GM08714 (cell line): ENCODE measurements around the gene SPDYE4.

Experiments
- H3K4me3 ChIP-seq: fragments of 200-500 bp; sonication (Bioruptor generic); 2 replicates; pipeline ENCODE4 v1.5.1; 2014; ENCODE audit warnings: mild to moderate bottlenecking, low read length, inconsistent platforms
- ZNF274 ChIP-seq: IDR thresholded peaks from 2 replicates; pipeline ENCODE4 v1.6.1; 2012; ENCODE audit warnings: mild to moderate bottlenecking, low read depth, low read length

SPDYE4 gene

DNA sequence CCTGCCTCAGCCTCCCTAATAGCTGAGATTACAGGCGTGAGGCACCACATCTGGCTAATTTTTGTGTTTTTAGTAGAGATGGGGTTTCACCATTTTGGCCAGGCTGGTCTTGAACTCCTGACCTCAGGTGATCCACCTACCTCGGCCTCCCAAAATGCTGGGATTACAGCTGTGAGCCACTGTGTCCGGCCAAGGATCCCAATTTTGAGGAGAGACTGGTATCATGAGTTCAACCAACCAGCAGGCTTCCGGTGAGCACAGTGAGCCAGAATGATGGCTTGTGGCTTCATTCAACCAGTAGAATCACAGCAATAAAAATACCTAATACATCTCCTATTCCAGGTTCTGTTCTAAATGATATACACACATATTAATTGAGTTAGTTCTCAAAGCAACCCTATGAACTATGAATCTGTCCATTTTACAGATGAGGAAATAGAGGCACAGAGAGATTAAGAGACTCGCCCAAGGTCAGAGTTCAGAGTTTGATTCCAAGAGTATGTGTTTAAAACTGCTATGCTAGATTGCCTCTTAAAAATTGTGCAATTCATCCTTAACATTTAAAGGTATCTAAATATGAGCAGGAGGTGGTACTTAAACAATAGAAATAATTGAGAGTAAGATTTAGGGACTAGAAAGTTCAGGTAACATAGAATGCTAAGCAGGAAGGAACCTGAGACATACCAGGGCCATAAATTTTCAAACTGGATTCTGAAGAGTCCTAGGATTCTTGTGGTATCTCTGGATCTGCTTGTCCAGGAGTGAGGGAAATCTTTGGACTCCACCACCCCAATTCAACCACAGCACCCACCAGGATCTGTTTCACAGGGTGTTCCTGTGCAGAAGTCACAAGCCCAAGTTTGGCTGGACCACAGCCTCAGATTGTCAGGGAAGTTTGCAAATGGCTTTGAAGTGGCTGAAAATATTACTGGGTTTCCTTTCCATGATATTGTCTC is 38.8 kb downstream of the SPDYE4 start:
- no peak for TF ChIP-seq ZNF274
- no peak overlapping the region for H3K4me3 ChIP-seq

DNA sequence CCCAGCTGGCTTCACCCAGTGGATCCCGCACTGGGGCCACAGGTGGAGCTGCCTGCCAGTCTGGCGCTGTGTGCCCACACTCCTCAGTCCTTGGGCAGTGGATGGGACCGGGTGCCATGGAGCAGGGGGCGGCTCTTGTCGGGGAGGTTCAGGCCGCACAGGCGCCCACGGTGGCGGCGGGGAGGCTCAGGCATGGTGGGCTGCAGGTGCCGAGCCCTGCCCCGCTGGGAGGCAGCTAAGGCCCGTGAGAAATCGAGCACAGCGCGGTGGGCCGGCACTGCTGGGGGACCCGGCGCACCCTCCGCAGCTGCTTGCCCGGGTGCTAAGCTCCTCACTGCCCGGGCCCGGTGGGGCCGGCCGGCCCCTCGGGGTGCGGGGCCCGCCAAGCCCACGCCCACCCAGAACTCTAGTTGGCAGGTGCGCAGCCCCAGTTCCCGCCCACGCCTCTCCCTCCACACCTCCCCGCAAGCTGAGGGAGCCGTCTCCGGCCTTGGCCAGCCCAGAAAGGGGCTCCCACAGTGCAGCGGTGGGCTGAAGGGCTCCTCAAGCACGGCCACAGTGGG is 40.3 kb downstream of the SPDYE4 start:
- no peak overlapping the region for H3K4me3 ChIP-seq
- no peak for TF ChIP-seq ZNF274

DNA sequence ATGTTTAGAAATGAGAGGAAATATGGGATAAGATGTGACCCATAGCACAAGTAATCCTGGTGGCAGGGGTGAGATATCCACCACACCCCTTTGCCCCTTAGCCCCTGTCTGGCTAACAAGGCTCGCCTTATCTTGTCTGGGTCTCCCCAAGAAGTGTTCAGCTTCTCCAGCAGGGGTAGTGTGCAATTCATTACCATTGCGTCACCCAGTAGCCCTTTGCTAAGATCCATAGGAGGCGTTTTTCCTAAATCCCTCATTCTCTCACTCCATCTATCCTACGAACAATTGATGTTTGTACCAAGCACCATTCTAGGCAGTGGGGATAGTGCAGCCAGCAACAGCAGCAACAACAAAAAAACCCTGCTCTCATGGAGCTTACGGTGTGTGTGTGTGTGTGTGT is 44.5 kb downstream of the SPDYE4 start:
- TF ChIP-seq ZNF274 = no peak
- H3K4me3 ChIP-seq = no peak overlapping the region

DNA sequence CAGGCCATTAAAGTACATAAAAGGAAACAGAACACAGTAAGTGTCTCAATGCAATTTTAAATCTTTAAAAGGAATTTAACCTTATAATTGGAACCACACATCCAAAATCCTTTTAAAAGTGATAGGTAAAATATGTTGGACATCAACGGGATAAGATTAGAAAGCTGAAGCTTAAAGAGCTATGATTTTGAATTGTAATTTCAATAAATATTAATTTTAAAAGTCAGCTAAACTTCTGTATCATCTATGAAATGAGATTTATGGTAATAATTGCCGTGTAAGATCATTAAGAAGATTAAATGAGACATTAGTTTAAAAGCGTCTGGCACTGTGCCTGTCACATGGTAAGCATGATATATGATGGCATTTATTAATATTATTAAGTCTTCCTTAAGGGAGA is 45.0 kb downstream of the SPDYE4 start:
- no peak overlapping the region for H3K4me3 ChIP-seq
- TF ChIP-seq ZNF274 = no peak

DNA sequence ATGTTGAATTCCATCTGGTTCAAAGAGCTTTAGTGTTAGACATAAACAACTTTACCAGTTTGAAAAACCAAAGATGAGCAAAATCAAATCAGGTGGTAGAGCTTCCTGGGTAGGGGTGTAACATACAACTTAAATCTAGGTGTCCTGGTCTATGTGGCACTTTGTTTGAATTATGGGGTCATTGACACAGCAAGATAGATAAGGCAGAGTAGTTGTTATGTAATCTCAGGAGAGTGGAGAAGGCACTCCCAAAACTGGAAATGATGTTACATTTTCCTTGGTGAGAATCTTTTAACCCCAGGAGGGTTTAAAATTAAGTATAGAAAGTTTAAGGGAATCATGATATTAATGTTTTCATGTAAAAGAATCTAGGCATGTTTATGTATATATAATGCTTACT is 45.6 kb downstream of the SPDYE4 start:
- no peak for TF ChIP-seq ZNF274
- H3K4me3 ChIP-seq = no peak overlapping the region

DNA sequence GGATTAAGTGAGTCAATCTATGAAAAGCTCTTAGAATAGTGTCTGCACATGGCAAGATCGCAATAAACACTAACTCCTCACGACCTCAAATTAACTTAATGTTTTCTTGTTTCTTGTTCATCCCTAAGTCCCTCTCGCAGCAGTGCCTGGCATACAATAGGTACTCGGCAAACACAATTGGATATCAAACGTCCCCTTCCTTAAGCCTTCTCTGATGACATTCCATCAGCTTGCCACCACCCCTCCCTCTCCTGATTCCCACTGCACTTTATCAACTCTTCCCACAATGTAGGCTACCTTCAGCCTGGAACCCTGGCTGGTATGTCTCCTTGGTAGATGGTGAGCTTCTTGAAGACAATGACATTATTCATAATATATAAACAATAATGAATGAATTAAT is 47.1 kb downstream of the SPDYE4 start:
- H3K4me3 ChIP-seq = no peak overlapping the region
- TF ChIP-seq ZNF274 = no peak

DNA sequence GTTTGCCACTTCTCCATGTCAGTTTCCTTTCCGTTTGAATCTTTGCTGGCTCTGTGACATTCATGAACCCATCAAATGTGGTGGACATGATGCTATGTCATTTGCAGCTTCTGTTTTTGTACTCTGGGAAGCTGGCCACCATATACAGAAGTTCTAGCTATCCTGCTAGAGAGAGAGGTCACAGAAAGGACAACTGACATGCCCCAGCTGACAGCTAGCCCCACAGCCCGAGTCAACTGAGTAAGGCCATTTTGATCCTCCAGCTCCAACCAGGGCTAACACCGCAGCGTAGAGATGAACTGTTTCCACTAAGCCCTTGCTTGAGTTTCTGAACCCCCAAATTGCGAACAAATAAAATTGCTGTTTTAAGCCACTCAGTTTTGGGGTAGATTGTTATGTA is 47.5 kb downstream of the SPDYE4 start:
- no peak for TF ChIP-seq ZNF274

DNA sequence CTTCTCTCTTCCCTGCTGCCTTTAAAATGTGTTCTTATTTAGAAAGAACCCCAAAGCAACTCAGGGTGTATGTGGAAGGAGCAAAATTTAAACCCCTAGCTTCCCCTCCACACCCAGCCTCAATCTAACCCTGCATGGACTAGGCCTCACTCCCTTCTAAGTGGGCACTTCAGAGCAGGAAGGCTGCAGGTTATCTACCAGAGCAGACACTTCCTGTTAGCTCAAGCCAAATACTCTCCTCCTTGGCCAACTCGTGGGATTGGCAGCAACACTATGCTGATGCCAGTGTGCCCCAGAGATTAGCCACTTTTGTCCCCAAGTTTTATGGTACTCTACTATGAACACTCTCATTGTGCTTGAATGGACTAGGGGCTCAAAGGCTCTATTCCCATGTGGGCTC is 49.3 kb downstream of the SPDYE4 start:
- no peak overlapping the region for H3K4me3 ChIP-seq
- TF ChIP-seq ZNF274 = no peak

More for the DNA sequence above, 47.5 kb downstream of the SPDYE4 start:
- H3K4me3 ChIP-seq = no peak overlapping the region

DNA sequence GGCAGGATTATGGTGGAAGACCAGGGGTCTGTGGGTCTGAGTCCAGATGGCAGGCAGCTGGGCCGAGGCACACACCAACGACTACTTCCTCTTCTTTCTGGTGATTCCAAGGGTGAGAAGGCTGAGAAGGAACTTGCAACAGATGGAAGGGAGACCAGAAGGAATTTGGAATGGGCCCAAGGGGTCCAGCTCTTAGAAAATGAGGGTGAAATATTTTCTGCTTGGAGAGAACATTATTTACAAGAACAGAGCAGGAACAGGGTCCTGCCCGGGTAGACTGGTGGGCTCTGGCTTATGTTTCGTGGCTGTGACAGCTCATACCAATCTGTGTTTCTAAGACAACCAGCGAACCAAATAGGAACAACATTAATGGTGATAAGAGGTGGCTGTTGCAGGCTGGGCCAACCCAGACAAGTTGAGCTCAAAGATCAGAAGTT is 50.3 kb downstream of the SPDYE4 start:
- TF ChIP-seq ZNF274 = no peak
- H3K4me3 ChIP-seq = no peak overlapping the region

DNA sequence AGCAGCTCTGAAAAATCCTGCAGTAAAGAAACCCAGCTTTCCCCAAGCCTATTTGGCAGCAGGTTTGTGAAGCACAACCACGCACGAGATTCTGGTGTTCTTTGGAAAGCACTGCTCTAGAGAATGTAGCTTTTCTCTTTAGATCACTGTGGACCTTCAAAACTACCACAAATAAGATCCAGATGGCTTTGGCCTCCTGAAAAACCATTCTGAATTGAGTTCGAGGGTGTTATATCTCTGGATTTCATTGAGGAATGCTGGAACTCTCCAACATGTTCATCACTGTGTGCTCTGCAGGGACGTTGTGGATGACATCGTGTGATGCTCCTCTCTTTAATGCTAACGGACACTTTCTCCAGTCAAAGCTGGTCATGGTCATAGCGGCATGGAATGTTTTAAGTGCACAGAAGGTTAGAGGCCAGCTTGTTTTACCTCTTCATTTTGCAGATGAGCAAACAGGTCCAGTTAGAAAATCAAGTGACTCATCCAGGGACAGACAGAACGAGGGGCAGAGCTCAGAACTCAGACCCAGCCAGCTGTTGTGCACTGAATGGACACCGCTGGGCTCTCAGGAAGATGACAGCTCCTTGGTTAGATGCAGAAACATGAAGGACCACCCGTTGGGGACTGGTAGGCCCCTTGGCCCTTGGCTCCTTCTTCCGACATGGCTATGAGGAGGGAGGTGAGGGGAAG is 50.9 kb downstream of the SPDYE4 start:
- no peak overlapping the region for H3K4me3 ChIP-seq
- TF ChIP-seq ZNF274 = no peak

DNA sequence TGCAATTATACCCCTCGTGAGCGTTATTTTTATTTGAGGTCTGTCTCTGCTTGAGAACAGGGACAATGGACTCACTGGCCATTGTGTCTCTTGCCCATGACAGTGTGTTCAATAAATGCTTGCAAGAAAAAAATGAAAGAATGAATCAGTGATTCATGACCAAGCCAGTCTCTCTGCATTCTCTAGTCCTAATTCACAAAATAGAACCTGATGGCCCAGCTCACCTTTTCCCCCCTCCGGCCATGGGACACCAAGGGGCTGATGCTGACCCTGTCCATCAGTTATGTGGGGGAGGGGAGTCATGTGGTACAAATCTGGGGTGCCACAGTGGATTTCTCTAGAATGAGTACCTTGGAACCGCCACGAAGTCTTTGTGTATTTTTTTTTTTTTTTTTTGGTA is 51.9 kb downstream of the SPDYE4 start:
- H3K4me3 ChIP-seq = no peak overlapping the region
- no peak for TF ChIP-seq ZNF274

DNA sequence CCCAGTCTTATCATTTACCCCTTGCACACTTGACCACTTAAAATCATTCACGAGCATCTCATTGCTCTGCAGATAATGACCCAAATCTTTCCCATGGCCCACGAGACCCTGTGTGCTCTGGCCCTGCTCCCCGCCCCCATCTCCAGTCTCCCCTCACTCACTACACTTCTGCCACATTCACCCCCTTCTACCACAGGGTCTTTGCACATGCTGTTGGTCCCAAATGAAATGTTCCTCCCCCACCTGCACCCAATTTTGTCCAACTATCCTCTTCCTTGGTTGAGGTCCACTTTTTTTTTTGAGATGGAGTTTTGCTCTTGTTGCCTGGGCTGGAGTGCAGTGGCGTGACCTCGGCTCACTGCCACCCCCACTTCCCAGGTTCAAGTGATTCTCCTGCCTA is 52.9 kb downstream of the SPDYE4 start:
- H3K4me3 ChIP-seq = no peak overlapping the region
- no peak for TF ChIP-seq ZNF274

DNA sequence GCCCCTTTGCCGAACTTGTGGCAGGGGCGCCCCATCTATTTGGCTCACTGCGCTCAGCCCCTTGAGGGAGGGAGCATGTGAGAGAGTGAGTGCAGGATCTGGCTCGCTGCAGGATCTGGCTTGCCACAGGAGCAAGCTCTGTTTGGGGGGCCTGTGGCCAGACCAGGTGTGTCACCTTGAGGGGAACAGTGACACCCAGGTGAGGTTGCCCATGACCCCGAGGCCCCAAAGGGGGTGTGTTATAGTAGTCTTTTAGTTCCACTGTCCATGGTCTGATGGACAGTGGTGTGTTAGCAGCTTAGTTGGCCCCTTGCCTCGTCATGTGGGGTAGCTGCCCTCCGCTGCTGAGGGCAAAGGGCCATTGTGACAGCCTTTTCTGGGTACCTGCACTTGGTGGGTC is 55.3 kb downstream of the SPDYE4 start:
- no peak overlapping the region for H3K4me3 ChIP-seq
- no peak for TF ChIP-seq ZNF274

DNA sequence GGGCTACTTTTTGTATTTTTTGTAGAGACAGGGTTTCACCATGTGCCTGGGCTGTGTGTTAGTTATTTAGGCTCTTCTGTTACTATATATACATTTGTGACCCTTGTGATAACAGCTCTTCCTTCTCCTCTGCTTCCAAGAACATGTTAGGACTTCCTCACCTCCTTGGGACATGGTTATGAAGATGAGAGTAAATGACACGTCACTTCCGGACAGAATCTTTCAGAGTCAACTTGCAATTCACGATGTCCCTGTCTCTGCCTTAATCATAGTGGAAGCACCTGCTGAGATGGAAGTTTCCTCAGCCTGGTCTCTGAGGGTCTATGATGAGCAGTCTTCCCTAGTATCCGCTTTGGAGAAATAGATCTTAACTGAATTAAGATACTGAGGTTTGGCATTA is 56.6 kb downstream of the SPDYE4 start:
- TF ChIP-seq ZNF274 = no peak
- no peak overlapping the region for H3K4me3 ChIP-seq

DNA sequence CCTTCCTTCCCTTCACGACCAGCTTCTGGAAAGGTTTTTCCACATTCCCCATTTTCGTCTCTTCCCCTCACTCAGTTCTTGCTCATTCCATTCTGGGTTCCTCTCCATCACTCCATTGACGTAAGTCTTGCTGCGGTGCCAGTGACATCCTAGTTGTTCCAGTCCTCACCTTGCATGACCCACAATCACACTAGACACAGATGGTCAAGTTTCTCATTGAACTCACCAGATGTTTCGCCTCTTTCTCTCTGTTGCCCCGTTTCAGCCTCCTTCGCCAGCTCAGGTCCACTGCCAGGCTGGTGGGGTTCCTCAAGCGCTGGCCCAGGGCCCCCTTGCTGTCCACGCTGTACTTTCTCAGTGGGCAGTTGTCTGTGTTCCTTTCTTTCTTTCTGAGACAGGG is 57.1 kb downstream of the SPDYE4 start:
- TF ChIP-seq ZNF274 = no peak
- H3K4me3 ChIP-seq = no peak overlapping the region
